ENCODE results near the gene SLC7A7. TPM values are rescaled to one million over a fixed set of nuclear protein-coding genes. Genes with fewer than 3 reads are reported as not detected.
"Not testable (repeated sequence)": the region's sequence is repeated elsewhere in the genome, so short reads cannot be mapped to it uniquely, and the experiment has no call there.

Gene SLC7A7
- total RNA-seq, 1 donor from 2014 or later = 14.3 TPM

DNA sequence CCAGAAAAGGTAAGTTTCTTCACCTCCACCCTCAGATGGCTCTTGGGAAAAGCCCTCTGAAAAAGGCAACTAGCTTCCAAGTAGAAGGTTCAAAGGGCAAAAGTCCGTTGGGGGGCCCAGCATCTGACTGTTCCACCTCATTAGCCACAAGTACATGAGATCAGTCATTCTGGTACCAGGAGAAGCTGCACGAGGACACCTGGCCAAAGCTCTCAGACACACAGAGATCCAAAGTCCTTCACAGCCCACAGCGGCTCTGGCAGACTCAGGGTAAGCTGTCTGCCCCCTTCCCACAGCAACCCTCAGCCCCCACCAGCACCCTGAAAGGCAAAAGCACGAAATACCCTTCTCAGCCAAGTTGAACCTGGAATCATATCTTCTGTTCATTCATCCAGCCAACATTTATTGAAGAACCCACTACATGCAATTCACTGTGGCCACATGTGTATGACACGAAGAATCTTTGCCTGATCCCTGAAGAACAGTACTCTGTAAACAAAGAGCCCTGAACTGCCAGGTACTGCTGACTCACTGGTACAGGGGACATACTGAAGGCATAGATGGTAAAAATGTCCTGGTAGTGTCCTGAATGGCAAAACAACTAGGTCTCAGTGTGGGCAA lies 19.0 kb downstream of the SLC7A7 start:
- H3K4me3 Mint-ChIP-seq (ENCODE audit: unreplicated experiment) = no peak overlapping the region
- H3K4me1 Mint-ChIP-seq (ENCODE audit: low read depth, unreplicated experiment) = peaks cover 10% of the 10 kb centered on the region
- no peak overlapping the region for H3K27ac Mint-ChIP-seq (ENCODE audit: unreplicated experiment)
- Histone ChIP-seq H3K4me1 (ENCODE audit: insufficient read depth, low read length) (no peaks in the 10 kb centered on the region), H3K27me3 (ENCODE audit: insufficient read depth, low read length) (peaks cover 23% of the 10 kb centered on the region), H3K27ac (ENCODE audit: low read depth, low read length) (no peak overlapping the region), H3K4me3 (ENCODE audit: insufficient read depth, low read depth, low read length) (no peak overlapping the region), H3K36me3 (ENCODE audit: insufficient read depth, low read length) (no peaks in the 10 kb centered on the region), H3K9ac (ENCODE audit: low read length) (no peak overlapping the region), H3K79me2 (ENCODE audit: insufficient read depth, low read length) (no peaks in the 10 kb centered on the region), H3K4me2 (ENCODE audit: low read length) (no peak overlapping the region), H4K20me1 (ENCODE audit: insufficient read depth, low read length) (no peaks in the 10 kb centered on the region), H3K9me3 (ENCODE audit: insufficient read depth, low read depth, low read length) (no peaks in the 10 kb centered on the region), H2AFZ (ENCODE audit: low read depth, low read length) (no peak overlapping the region)
- H3K27me3 Mint-ChIP-seq (ENCODE audit: low read depth, unreplicated experiment) = no peaks in the 10 kb centered on the region
- no peak for DNase-seq (ENCODE audit: low read depth)
- H3K9me3 Mint-ChIP-seq (ENCODE audit: unreplicated experiment) = peaks cover 4% of the 10 kb centered on the region
- no peak for FAIRE-seq
- TF ChIP-seq, protein P1, sequence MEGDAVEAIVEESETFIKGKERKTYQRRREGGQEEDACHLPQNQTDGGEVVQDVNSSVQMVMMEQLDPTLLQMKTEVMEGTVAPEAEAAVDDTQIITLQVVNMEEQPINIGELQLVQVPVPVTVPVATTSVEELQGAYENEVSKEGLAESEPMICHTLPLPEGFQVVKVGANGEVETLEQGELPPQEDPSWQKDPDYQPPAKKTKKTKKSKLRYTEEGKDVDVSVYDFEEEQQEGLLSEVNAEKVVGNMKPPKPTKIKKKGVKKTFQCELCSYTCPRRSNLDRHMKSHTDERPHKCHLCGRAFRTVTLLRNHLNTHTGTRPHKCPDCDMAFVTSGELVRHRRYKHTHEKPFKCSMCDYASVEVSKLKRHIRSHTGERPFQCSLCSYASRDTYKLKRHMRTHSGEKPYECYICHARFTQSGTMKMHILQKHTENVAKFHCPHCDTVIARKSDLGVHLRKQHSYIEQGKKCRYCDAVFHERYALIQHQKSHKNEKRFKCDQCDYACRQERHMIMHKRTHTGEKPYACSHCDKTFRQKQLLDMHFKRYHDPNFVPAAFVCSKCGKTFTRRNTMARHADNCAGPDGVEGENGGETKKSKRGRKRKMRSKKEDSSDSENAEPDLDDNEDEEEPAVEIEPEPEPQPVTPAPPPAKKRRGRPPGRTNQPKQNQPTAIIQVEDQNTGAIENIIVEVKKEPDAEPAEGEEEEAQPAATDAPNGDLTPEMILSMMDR (IDR thresholded peaks at IDR 0.05; ENCODE audit: insufficient read depth, low read depth, low read length) = no peak
- no peak for TF ChIP-seq EZH2 (IDR thresholded peaks at IDR 0.05; ENCODE audit: insufficient read depth, low read length)
- peaks cover 10% of the 10 kb centered on the region for H3K36me3 Mint-ChIP-seq (ENCODE audit: low read depth, unreplicated experiment)

DNA sequence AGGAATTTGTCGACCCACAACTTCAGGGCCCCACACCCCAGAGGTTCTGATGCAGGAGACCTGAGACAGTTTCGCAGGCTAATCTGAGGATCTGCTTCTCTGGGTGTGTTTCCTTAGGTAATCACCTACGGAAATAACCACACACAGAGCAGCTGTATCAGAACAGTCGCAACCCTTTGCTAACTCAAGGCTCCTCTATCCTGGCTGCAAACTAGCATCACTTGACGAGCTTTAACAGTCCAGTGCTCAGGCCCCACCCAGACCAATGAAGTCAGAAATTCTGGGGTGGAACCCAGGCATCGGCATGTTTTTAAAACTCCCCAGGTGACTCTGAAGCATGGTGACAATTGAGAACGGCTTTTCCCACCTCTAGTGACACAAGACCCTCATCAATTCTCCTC lies 20.7 kb downstream of the SLC7A7 start:
- Mint-ChIP-seq H3K4me1 (ENCODE audit: low read depth, unreplicated experiment) (peaks cover 23% of the 10 kb centered on the region), H3K36me3 (ENCODE audit: low read depth, unreplicated experiment) (peaks cover 11% of the 10 kb centered on the region), H3K4me3 (ENCODE audit: unreplicated experiment) (no peak overlapping the region), H3K27me3 (ENCODE audit: low read depth, unreplicated experiment) (no peaks in the 10 kb centered on the region), H3K9me3 (ENCODE audit: unreplicated experiment) (peaks cover 4% of the 10 kb centered on the region), H3K27ac (ENCODE audit: unreplicated experiment) (no peak overlapping the region)
- Histone ChIP-seq H3K9ac (ENCODE audit: low read length) (no peak overlapping the region), H3K79me2 (ENCODE audit: insufficient read depth, low read length) (no peaks in the 10 kb centered on the region), H3K36me3 (ENCODE audit: insufficient read depth, low read length) (no peaks in the 10 kb centered on the region), H3K4me3 (ENCODE audit: insufficient read depth, low read depth, low read length) (no peak overlapping the region), H2AFZ (ENCODE audit: low read depth, low read length) (no peak overlapping the region), H3K4me2 (ENCODE audit: low read length) (no peak overlapping the region), H3K4me1 (ENCODE audit: insufficient read depth, low read length) (no peaks in the 10 kb centered on the region), H4K20me1 (ENCODE audit: insufficient read depth, low read length) (no peaks in the 10 kb centered on the region), H3K9me3 (ENCODE audit: insufficient read depth, low read depth, low read length) (no peaks in the 10 kb centered on the region), H3K27me3 (ENCODE audit: insufficient read depth, low read length) (peaks cover 23% of the 10 kb centered on the region), H3K27ac (ENCODE audit: low read depth, low read length) (no peak overlapping the region)
- TF ChIP-seq EZH2 (IDR thresholded peaks at IDR 0.05; ENCODE audit: insufficient read depth, low read length) = no peak
- TF ChIP-seq, protein P1 (IDR thresholded peaks at IDR 0.05; ENCODE audit: insufficient read depth, low read depth, low read length) = no peak
- DNase-seq (ENCODE audit: low read depth) (no peak), FAIRE-seq (no peak)

DNA sequence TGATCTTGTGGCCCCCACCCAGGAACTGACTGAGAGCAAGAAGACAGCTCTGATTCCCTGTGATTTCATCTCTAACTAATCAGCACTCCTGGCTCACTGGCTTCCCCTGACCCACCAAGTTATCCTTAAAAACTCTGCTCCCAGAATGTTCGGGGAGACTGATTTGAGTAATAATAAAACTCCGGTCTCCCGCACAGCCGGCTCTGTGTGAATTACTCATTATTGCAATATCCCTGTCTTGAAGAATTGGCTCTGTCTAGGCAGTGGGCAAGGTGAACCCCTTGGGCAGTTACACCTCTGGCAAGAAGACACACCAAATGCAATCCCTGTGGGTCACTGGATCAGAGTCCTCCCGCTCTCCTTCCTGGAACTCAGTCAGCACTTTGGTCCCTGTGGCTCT lies 21.3 kb downstream of the SLC7A7 start:
- Histone ChIP-seq H2AFZ (ENCODE audit: low read depth, low read length) (no peak overlapping the region), H4K20me1 (ENCODE audit: insufficient read depth, low read length) (no peaks in the 10 kb centered on the region), H3K27ac (ENCODE audit: low read depth, low read length) (no peak overlapping the region), H3K9ac (ENCODE audit: low read length) (no peak overlapping the region), H3K9me3 (ENCODE audit: insufficient read depth, low read depth, low read length) (no peaks in the 10 kb centered on the region), H3K4me1 (ENCODE audit: insufficient read depth, low read length) (no peaks in the 10 kb centered on the region), H3K4me2 (ENCODE audit: low read length) (no peak overlapping the region), H3K36me3 (ENCODE audit: insufficient read depth, low read length) (no peaks in the 10 kb centered on the region), H3K79me2 (ENCODE audit: insufficient read depth, low read length) (no peaks in the 10 kb centered on the region), H3K4me3 (ENCODE audit: insufficient read depth, low read depth, low read length) (no peak overlapping the region), H3K27me3 (ENCODE audit: insufficient read depth, low read length) (peaks cover 23% of the 10 kb centered on the region)
- FAIRE-seq (no peak), DNase-seq (ENCODE audit: low read depth) (no peak)
- no peak for TF ChIP-seq EZH2 (IDR thresholded peaks at IDR 0.05; ENCODE audit: insufficient read depth, low read length)
- TF ChIP-seq, protein P1 (IDR thresholded peaks at IDR 0.05; ENCODE audit: insufficient read depth, low read depth, low read length) = no peak
- peaks cover 4% of the 10 kb centered on the region for H3K9me3 Mint-ChIP-seq (ENCODE audit: unreplicated experiment)
- peak overlapping the region; percentile 8 for H3K27ac Mint-ChIP-seq (ENCODE audit: unreplicated experiment)
- H3K4me1 Mint-ChIP-seq (ENCODE audit: low read depth, unreplicated experiment) = peaks cover 26% of the 10 kb centered on the region
- H3K27me3 Mint-ChIP-seq (ENCODE audit: low read depth, unreplicated experiment) = no peaks in the 10 kb centered on the region
- peaks cover 11% of the 10 kb centered on the region for H3K36me3 Mint-ChIP-seq (ENCODE audit: low read depth, unreplicated experiment)
- H3K4me3 Mint-ChIP-seq (ENCODE audit: unreplicated experiment) = no peak overlapping the region

DNA sequence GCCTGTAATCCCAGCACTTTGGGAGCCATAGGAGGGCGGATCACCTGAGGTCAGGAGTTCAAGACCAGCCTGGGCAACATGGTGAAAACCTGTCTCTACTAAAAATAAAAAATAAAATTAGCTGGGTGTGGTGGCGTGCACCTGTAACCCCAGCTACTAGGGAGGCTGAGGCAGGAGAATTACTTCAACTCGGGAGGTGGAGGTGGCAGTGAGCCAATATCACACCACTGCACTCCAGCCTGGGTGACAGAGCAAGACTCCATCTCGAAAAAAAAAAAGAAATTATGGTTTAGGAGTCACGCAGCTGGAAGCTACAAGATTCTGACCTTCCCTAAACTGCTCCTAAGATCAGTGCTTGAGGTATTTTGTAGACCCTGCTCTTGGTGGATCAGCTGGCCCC lies 21.7 kb downstream of the SLC7A7 start:
- peaks cover 11% of the 10 kb centered on the region for H3K36me3 Mint-ChIP-seq (ENCODE audit: low read depth, unreplicated experiment)
- H3K9me3 Mint-ChIP-seq (ENCODE audit: unreplicated experiment); H3K4me3 ChIP-seq (ENCODE audit: insufficient read depth, low read depth, low read length); H3K9ac ChIP-seq (ENCODE audit: low read length); H3K27ac ChIP-seq (ENCODE audit: low read depth, low read length); DNase-seq (ENCODE audit: low read depth); H3K4me3 Mint-ChIP-seq (ENCODE audit: unreplicated experiment); H3K4me2 ChIP-seq (ENCODE audit: low read length); H3K4me1 ChIP-seq (ENCODE audit: insufficient read depth, low read length); H3K36me3 ChIP-seq (ENCODE audit: insufficient read depth, low read length); FAIRE-seq; H2AFZ ChIP-seq (ENCODE audit: low read depth, low read length); H3K27ac Mint-ChIP-seq (ENCODE audit: unreplicated experiment); H3K27me3 Mint-ChIP-seq (ENCODE audit: low read depth, unreplicated experiment); H3K9me3 ChIP-seq (ENCODE audit: insufficient read depth, low read depth, low read length); H3K79me2 ChIP-seq (ENCODE audit: insufficient read depth, low read length); H4K20me1 ChIP-seq (ENCODE audit: insufficient read depth, low read length): not testable (repeated sequence)
- peaks cover 23% of the 10 kb centered on the region for H3K27me3 ChIP-seq (ENCODE audit: insufficient read depth, low read length)
- H3K4me1 Mint-ChIP-seq (ENCODE audit: low read depth, unreplicated experiment) = peaks cover 27% of the 10 kb centered on the region
